Endodermal cell (in vitro differentiated cells): ENCODE measurements around the gene PDCL2. TPM values are rescaled to one million over a fixed set of nuclear protein-coding genes. Genes with fewer than 3 reads are reported as not detected.
A peak's percentile ranks its signal among the peaks of the same experiment; 100 is the strongest.
"Not testable (repeated sequence)": the region's sequence is repeated elsewhere in the genome, so short reads cannot be mapped to it uniquely, and the experiment has no call there.

Experiments
- DNase-seq: peaks from one replicate; pipeline ENCODE4 v3.0.0-alpha.2; 2017
- H3K27ac ChIP-seq: 2 replicates; pipeline ENCODE4 v1.5.1; 2013; ENCODE audit warnings: mild to moderate bottlenecking, low read depth, low read length, moderate library complexity
- H3K27me3 ChIP-seq: 2 replicates; pipeline ENCODE4 v1.6.1; 2013; ENCODE audit warnings: mild to moderate bottlenecking, low read length, moderate library complexity; ENCODE audit not compliant: insufficient read depth, control insufficient read depth, poor library complexity, severe bottlenecking
- H3K36me3 ChIP-seq: 2 replicates; pipeline ENCODE4 v1.7.0; 2013; ENCODE audit warnings: mild to moderate bottlenecking, low read length, moderate library complexity; ENCODE audit not compliant: control insufficient read depth, insufficient read depth
- H3K4me1 ChIP-seq: one replicate; pipeline ENCODE4 v1.7.0; 2013; ENCODE audit warnings: low read length; ENCODE audit not compliant: control insufficient read depth, insufficient read depth
- H3K4me3 ChIP-seq: 2 replicates; pipeline ENCODE4 v1.5.1; 2013; ENCODE audit warnings: mild to moderate bottlenecking, low read length, moderate library complexity
- H3K9ac ChIP-seq: 2 replicates; pipeline ENCODE4 v1.6.1; 2013; ENCODE audit warnings: mild to moderate bottlenecking, low read length, moderate library complexity; ENCODE audit not compliant: poor library complexity, severe bottlenecking; ENCODE audit errors: extremely low read depth
- H3K9me3 ChIP-seq: 2 replicates; pipeline ENCODE4 v1.6.1; 2013; ENCODE audit warnings: mild to moderate bottlenecking, low read length, moderate library complexity; ENCODE audit not compliant: control insufficient read depth
- H3K27ac Mint-ChIP-seq: 2 replicates; pipeline ENCODE4 v1.8.0; 2020; ENCODE audit warnings: mixed read lengths
- H3K27me3 Mint-ChIP-seq: 2 replicates; pipeline ENCODE4 v1.8.0; 2021; ENCODE audit warnings: mild to moderate bottlenecking, mixed read lengths; ENCODE audit not compliant: insufficient read depth
- H3K36me3 Mint-ChIP-seq: 2 replicates; pipeline ENCODE4 v1.8.0; 2020; ENCODE audit warnings: low read depth, mixed read lengths
- H3K4me1 Mint-ChIP-seq: 2 replicates; pipeline ENCODE4 v1.8.0; 2020; ENCODE audit warnings: mixed read lengths
- H3K4me3 Mint-ChIP-seq: 2 replicates; pipeline ENCODE4 v1.8.0; 2020; ENCODE audit warnings: mild to moderate bottlenecking, moderate library complexity, mixed read lengths
- H3K9me3 Mint-ChIP-seq: 2 replicates; pipeline ENCODE4 v1.8.0; 2020; ENCODE audit warnings: mild to moderate bottlenecking, mixed read lengths
- CTCF ChIP-seq: fragments of 200-600 bp; sonication (generic); conservative IDR thresholded peaks from 2 replicates; pipeline ENCODE4 v1.5.0; 2021; ENCODE audit warnings: antibody characterized with exemption, mild to moderate bottlenecking
- WGBS, 2 experiments: methylation state at CpG; one replicate each; pipeline versions ENCODE4 v1.1.5 to v1.1.7; 2013; ENCODE audit warnings: missing lambda C conversion rate in 2 of 2, mixed read lengths in 1 of 2; ENCODE audit not compliant: insufficient coverage in 1 of 2, insufficient read length in 1 of 2; 5-methylcytosine and 5-hydroxymethylcytosine counted together
- total RNA-seq, 2 donors: library from RNA; stranded (reverse); fragmentation: NEBNext Ultra II Directional in 1 of 2; extraction: Animal tissue kit (Norgen Biotek cat#: 25700) in 1 of 2; gene quantifications; 2 replicates in 1 of 2; 3 replicates in 1 of 2; pipeline ENCODE4 v1.2.1, GENCODE V29; 2021

The PDCL2 gene
- total RNA-seq, 2 donors from 2014 or later = not detected

- Mint-ChIP-seq H3K4me3 (no peak overlapping the region), H3K27ac (no peak overlapping the region), H3K9me3 (peaks cover 3% of the 10 kb centered on the region), H3K4me1 (no peaks in the 10 kb centered on the region), H3K27me3 (no peaks in the 10 kb centered on the region), H3K36me3 (peaks cover 3% of the 10 kb centered on the region)
- Histone ChIP-seq H3K4me3 (no peak overlapping the region), H3K36me3 (no peaks in the 10 kb centered on the region), H3K9ac (no peak overlapping the region), H3K27ac (no peak overlapping the region), H3K27me3 (no peaks in the 10 kb centered on the region), H3K9me3 (no peaks in the 10 kb centered on the region), H3K4me1 (no peaks in the 10 kb centered on the region)
- no peak for DNase-seq
- no peak for TF ChIP-seq CTCF
These were observed 8.6 kb upstream of the PDCL2 start for GRCh38 chr4:55600640-55601039.

- 90 to 100% methylated on average over 2 of the region's 2 CpGs for WGBS, 2 experiments
- no peaks in the 10 kb centered on the region for H3K36me3 ChIP-seq
- Mint-ChIP-seq H3K4me3 (no peak overlapping the region), H3K4me1 (no peaks in the 10 kb centered on the region), H3K36me3 (peaks cover 3% of the 10 kb centered on the region), H3K9me3 (peaks cover 3% of the 10 kb centered on the region), H3K27ac (no peak overlapping the region), H3K27me3 (no peaks in the 10 kb centered on the region)
- H3K9ac ChIP-seq = no peak overlapping the region
- no peaks in the 10 kb centered on the region for H3K9me3 ChIP-seq
- H3K4me3 ChIP-seq = no peak overlapping the region
- no peak for TF ChIP-seq CTCF
- H3K27me3 ChIP-seq = no peaks in the 10 kb centered on the region
- H3K4me1 ChIP-seq = no peaks in the 10 kb centered on the region
- no peak for DNase-seq
- H3K27ac ChIP-seq = no peak overlapping the region
These were observed 6.6 kb upstream of the PDCL2 start for GRCh38 chr4:55598641-55599040.

- peaks cover 12% of the 10 kb centered on the region for H3K9me3 Mint-ChIP-seq
- no peaks in the 10 kb centered on the region for H3K27me3 Mint-ChIP-seq
- H3K4me3 Mint-ChIP-seq = no peak overlapping the region
- H3K36me3 Mint-ChIP-seq = peaks cover 7% of the 10 kb centered on the region
- Histone ChIP-seq H3K9me3 (peaks cover 14% of the 10 kb centered on the region), H3K36me3 (no peaks in the 10 kb centered on the region), H3K4me3 (peak overlapping the region; percentile 14), H3K4me1 (peaks cover 7% of the 10 kb centered on the region), H3K27ac (no peak overlapping the region), H3K27me3 (no peaks in the 10 kb centered on the region), H3K9ac (no peak overlapping the region)
- TF ChIP-seq CTCF = no peak
- DNase-seq = no peak
- 83 to 100% methylated on average over 2 of the region's 2 CpGs for WGBS, 2 experiments
- peak overlapping the region; percentile 87 for H3K27ac Mint-ChIP-seq
- peaks cover 8% of the 10 kb centered on the region for H3K4me1 Mint-ChIP-seq
These were observed 3.9 kb downstream of the PDCL2 start for GRCh38 chr4:55588160-55588559.

- H3K9me3 Mint-ChIP-seq = peaks cover 36% of the 10 kb centered on the region
- no CpG with 5 or more reads among the region's 2 CpGs for WGBS, 2 experiments
- not testable (repeated sequence) for H3K4me1 ChIP-seq, H3K27me3 Mint-ChIP-seq, H3K27me3 ChIP-seq, H3K36me3 Mint-ChIP-seq, H3K9ac ChIP-seq, H3K4me1 Mint-ChIP-seq, H3K4me3 Mint-ChIP-seq, H3K36me3 ChIP-seq, H3K27ac Mint-ChIP-seq, H3K4me3 ChIP-seq, H3K27ac ChIP-seq, DNase-seq
- H3K9me3 ChIP-seq = peaks cover 22% of the 10 kb centered on the region
These were observed 9.3 kb downstream of the PDCL2 start for GRCh38 chr4:55582773-55583172.
